GM12873 (cell line): ENCODE results near the gene RNPEP.

Source experiments
- CTCF ChIP-seq: IDR thresholded peaks from 2 replicates; pipeline ENCODE4 v1.5.1; 2012; ENCODE audit warnings: low read depth, mild to moderate bottlenecking, moderate library complexity, low read length, control low read depth; ENCODE audit not compliant: insufficient read depth; ENCODE audit errors: missing control alignments

RNPEP gene

GRCh38 chr1:202034683-202035462 lies 52.4 kb downstream of the RNPEP start:
- TF ChIP-seq CTCF, result no peak

- TF ChIP-seq CTCF, result no peak
Measured at GRCh38 chr1:202036595-202037387, 54.3 kb downstream of the RNPEP start.

GRCh38 chr1:202037706-202038296 lies 55.4 kb downstream of the RNPEP start:
- no peak for TF ChIP-seq CTCF

GRCh38 chr1:202038688-202039346 lies 56.4 kb downstream of the RNPEP start:
- TF ChIP-seq CTCF, result no peak

- TF ChIP-seq CTCF, result no peak
Measured at GRCh38 chr1:202045705-202046104, 63.3 kb downstream of the RNPEP start.

- TF ChIP-seq CTCF, result no peak
Measured at GRCh38 chr1:202046227-202046626, 63.8 kb downstream of the RNPEP start.
